Stomach (tissue), 9 donors: ENCODE results near the gene NT5DC3. TPM values are rescaled to one million over a fixed set of nuclear protein-coding genes. Genes with fewer than 3 reads are reported as not detected.

ENCODE experiments used
- DNase-seq, 2 donors: peaks; one replicate each; pipeline versions ENCODE4 v3.0.0 to v3.0.0-alpha.2; 2013 to 2019
- H3K27ac ChIP-seq, 5 donors: fragments of 200-600 bp in 4 of 5; sonication (generic) in 4 of 5; one replicate each; pipeline ENCODE4 v1.5.1; 2013 to 2019; ENCODE audit warnings: mild to moderate bottlenecking in 1 of 5, moderate library complexity in 1 of 5
- H3K27me3 ChIP-seq, 3 donors: fragments of 200-600 bp; sonication (generic); one replicate each; pipeline ENCODE4 v1.5.1; 2017 to 2019; ENCODE audit warnings: mixed run types in 1 of 3
- H3K36me3 ChIP-seq, 4 donors: fragments of 200-600 bp; sonication (generic); 1 replicate in 3 of 4; 2 replicates in 1 of 4; pipeline ENCODE4 v1.5.1; 2016 to 2019
- H3K4me1 ChIP-seq, 4 donors: fragments of 200-600 bp; sonication (generic); one replicate each; pipeline ENCODE4 v1.5.1; 2016 to 2019
- H3K4me3 ChIP-seq, 4 donors: fragments of 200-600 bp; sonication (generic) in 3 of 4; one replicate each; pipeline ENCODE4 v1.5.1; 2016 to 2019; ENCODE audit warnings: mild to moderate bottlenecking in 1 of 4
- H3K9me3 ChIP-seq, 4 donors: fragments of 200-600 bp; sonication (generic); one replicate each; pipeline ENCODE4 v1.5.1; 2016 to 2019
- CTCF ChIP-seq, 7 experiments: fragments of 450-650 bp in 4 of 7; fragments of 200-600 bp in 3 of 7; sonication (generic) in 3 of 7; IDR thresholded peaks; one replicate each; pipeline ENCODE4 v1.5.1; 2016 to 2019; ENCODE audit warnings: antibody characterized with exemption in 7 of 7, control low read depth in 2 of 7, mild to moderate bottlenecking in 1 of 7
- EP300 ChIP-seq: sonication (generic); formaldehyde crosslinking; IDR thresholded peaks from one replicate; pipeline ENCODE4 v1.6.1; 2017; ENCODE audit warnings: antibody characterized with exemption
- POLR2A ChIP-seq, 4 donors: fragments of 450-650 bp; IDR thresholded peaks; one replicate each; pipeline ENCODE4 v1.6.1; 2016; ENCODE audit warnings: antibody characterized with exemption in 4 of 4, control low read depth in 2 of 4, mild to moderate bottlenecking in 1 of 4, moderate library complexity in 1 of 4
- POLR2AphosphoS5 ChIP-seq, 3 donors: sonication (generic); formaldehyde crosslinking; IDR thresholded peaks; one replicate each; pipeline ENCODE4 v1.6.1; 2016; ENCODE audit warnings: antibody characterized with exemption in 3 of 3
- WGBS, 5 donors: extraction: QIAGEN DNeasy Blood & Tissue Kit in 3 of 5; methylation state at CpG; one replicate each; pipeline versions ENCODE4 v1.1.5 to v1.1.7; 2013 to 2018; 5-methylcytosine and 5-hydroxymethylcytosine counted together
- intact Hi-C: fragments of 100-400 bp; cut with DNase I; formaldehyde crosslinking; loops from one replicate; pipeline ENCODE4 v1.15.1; 2023; ENCODE audit warnings: low total_unique reads
- polyA plus RNA-seq, 3 donors: library from polyadenylated mRNA; stranded (reverse); fragments of 200-250 nt; gene quantifications; one replicate each; pipeline ENCODE4 v1.2.3, GENCODE V29; 2013
- total RNA-seq, 5 donors: library from RNA; depleted of rRNA; stranded (reverse); fragments of >200 nt; gene quantifications; one replicate each; pipeline versions ENCODE4 v1.1.0 to v1.2.3, GENCODE V29; 2014 to 2016
- donor health status: healthy with polysubstance abuse.
- donor health status: Bipolar disorder and iron deficiency.
- donor health status: healthy.

The NT5DC3 gene
- total and polyA plus RNA-seq, 8 donors: 0.76 to 42.9 (median 8.7) TPM

- Histone ChIP-seq H3K4me1 (peaks cover 0 to 6% (median 0%) of the 10 kb centered on the region in 4 donors), H3K27me3 (no peaks in the 10 kb centered on the region), H3K27ac (no peak overlapping the region), H3K9me3 (no peaks in the 10 kb centered on the region), H3K36me3 (peaks cover 11 to 83% (median 57%) of the 10 kb centered on the region in 4 donors), H3K4me3 (no peak overlapping the region)
- 75 to 83% (median 80%) methylated on average over 7 of the region's 7 CpGs for whole genome bisulfite sequencing, 5 donors
- no peak for DNase-seq
- TF ChIP-seq CTCF (IDR thresholded peaks at IDR 0.05): no peak
- TF ChIP-seq POLR2AphosphoS5 (IDR thresholded peaks at IDR 0.05): no peak
- TF ChIP-seq POLR2A (IDR thresholded peaks at IDR 0.05): no peak
- no peak for TF ChIP-seq EP300
- intact Hi-C loops: loop anchor here (10.0 kb wide), 1 partner anchor 85 kb away; no protein-coding TSS in a partner anchor
Observed at GRCh38 chr12:103779410-103780092, 61.5 kb downstream of the NT5DC3 start.

- Histone ChIP-seq H3K4me3 (no peak overlapping the region), H3K27me3 (no peaks in the 10 kb centered on the region), H3K9me3 (no peaks in the 10 kb centered on the region), H3K4me1 (peaks cover 0 to 7% (median 2%) of the 10 kb centered on the region in 4 donors), H3K36me3 (peaks cover 11 to 75% (median 49%) of the 10 kb centered on the region in 4 donors), H3K27ac (no peak overlapping the region)
- DNase-seq: no peak
- intact Hi-C loops: loop anchor here (10.0 kb wide), 1 partner anchor 86 kb away; no protein-coding TSS in a partner anchor
- no peak for TF ChIP-seq CTCF (IDR thresholded peaks at IDR 0.05)
- no peak for TF ChIP-seq EP300
- no peak for TF ChIP-seq POLR2AphosphoS5 (IDR thresholded peaks at IDR 0.05)
- TF ChIP-seq POLR2A (IDR thresholded peaks at IDR 0.05): no peak
- 66 to 76% (median 73%) methylated on average over 6 of the region's 6 CpGs for WGBS, 5 donors
Observed at GRCh38 chr12:103778781-103779180, 62.3 kb downstream of the NT5DC3 start.

- 66 to 78% (median 73%) methylated on average over 10 of the region's 10 CpGs for WGBS, 5 donors
- no peak for TF ChIP-seq POLR2AphosphoS5 (IDR thresholded peaks at IDR 0.05)
- intact Hi-C loops: loop anchor here (10.0 kb wide), 1 partner anchor 90 kb away; no protein-coding TSS in a partner anchor
- no peaks in the 10 kb centered on the region for H3K9me3 ChIP-seq
- no peaks in the 10 kb centered on the region for H3K27me3 ChIP-seq
- H3K36me3 ChIP-seq: peaks cover 10 to 53% (median 37%) of the 10 kb centered on the region in 4 donors
- no peak overlapping the region for H3K4me3 ChIP-seq
- DNase-seq: no peak
- H3K4me1 ChIP-seq: peaks cover 10 to 32% (median 17%) of the 10 kb centered on the region in 4 donors
- no peak overlapping the region for H3K27ac ChIP-seq
Observed at GRCh38 chr12:103774977-103775560, 66.0 kb downstream of the NT5DC3 start.

GRCh38 chr12:103773109-103773910 lies 67.7 kb downstream of the NT5DC3 start:
- Histone ChIP-seq H3K27me3 (no peaks in the 10 kb centered on the region), H3K27ac (no peak overlapping the region), H3K9me3 (no peaks in the 10 kb centered on the region), H3K4me3 (no peak overlapping the region), H3K4me1 (peaks cover 10 to 32% (median 17%) of the 10 kb centered on the region in 4 donors), H3K36me3 (peaks cover 4 to 49% (median 29%) of the 10 kb centered on the region in 4 donors)
- intact Hi-C loops: loop anchor here (10.0 kb wide), 1 partner anchor 91 kb away; no protein-coding TSS in a partner anchor
- 57 to 68% (median 63%) methylated on average over 4 of the region's 4 CpGs for WGBS, 5 donors
- TF ChIP-seq POLR2AphosphoS5 (IDR thresholded peaks at IDR 0.05) (no peak), CTCF (IDR thresholded peaks at IDR 0.05) (no peak), POLR2A (IDR thresholded peaks at IDR 0.05) (no peak), EP300 (no peak)
- peak in 1 of 2 donors; percentile 41 for DNase-seq
